GM21529 (cell line): ENCODE measurements around the gene L3MBTL4.

ENCODE experiments used
- ATAC-seq: cut with Tn5 transposase; IDR thresholded peaks from one replicate; pipeline ENCODE4 v1.9.1; 2021; ENCODE audit not compliant: unreplicated experiment

Gene L3MBTL4

GRCh38 chr18:6255886-6256285 lies 158.8 kb downstream of the L3MBTL4 start:
- no peak for ATAC-seq

GRCh38 chr18:6255116-6255705 lies 159.5 kb downstream of the L3MBTL4 start:
- ATAC-seq: peak; percentile 53

GRCh38 chr18:6254456-6254855 lies 160.3 kb downstream of the L3MBTL4 start:
- no peak for ATAC-seq

- ATAC-seq: no peak
Observed at GRCh38 chr18:6251084-6251483, 163.6 kb downstream of the L3MBTL4 start.

- no peak for ATAC-seq
Observed at GRCh38 chr18:6249788-6250187, 164.9 kb downstream of the L3MBTL4 start.

GRCh38 chr18:6249170-6249569 lies 165.5 kb downstream of the L3MBTL4 start:
- peak; percentile 89 for ATAC-seq

GRCh38 chr18:6248017-6248416 lies 166.7 kb downstream of the L3MBTL4 start:
- no peak for ATAC-seq

GRCh38 chr18:6242004-6242403 lies 172.7 kb downstream of the L3MBTL4 start:
- ATAC-seq: no peak

- no peak for ATAC-seq
Observed at GRCh38 chr18:6239716-6240115, 175.0 kb downstream of the L3MBTL4 start.

- no peak for ATAC-seq
Observed at GRCh38 chr18:6236258-6236657, 178.5 kb downstream of the L3MBTL4 start.

GRCh38 chr18:6222271-6222670 lies 192.4 kb downstream of the L3MBTL4 start:
- no peak for ATAC-seq

GRCh38 chr18:6221602-6222014 lies 193.1 kb downstream of the L3MBTL4 start:
- no peak for ATAC-seq

GRCh38 chr18:6220129-6220528 lies 194.6 kb downstream of the L3MBTL4 start:
- ATAC-seq: no peak

- ATAC-seq: no peak
Observed at GRCh38 chr18:6219116-6219717, 195.5 kb downstream of the L3MBTL4 start.

GRCh38 chr18:6215888-6216287 lies 198.8 kb downstream of the L3MBTL4 start:
- no peak for ATAC-seq

- ATAC-seq: no peak
Observed at GRCh38 chr18:6211174-6211504, 203.6 kb downstream of the L3MBTL4 start.

GRCh38 chr18:6210349-6211173 lies 204.2 kb downstream of the L3MBTL4 start:
- no peak for ATAC-seq

- ATAC-seq: no peak
Observed at GRCh38 chr18:6207941-6208340, 206.8 kb downstream of the L3MBTL4 start.

- ATAC-seq: no peak
Observed at GRCh38 chr18:6207116-6207515, 207.6 kb downstream of the L3MBTL4 start.

GRCh38 chr18:6205706-6206105 lies 209.0 kb downstream of the L3MBTL4 start:
- no peak for ATAC-seq

GRCh38 chr18:6204476-6204875 lies 210.2 kb downstream of the L3MBTL4 start:
- no peak for ATAC-seq

- ATAC-seq: no peak
Observed at GRCh38 chr18:6203791-6204190, 210.9 kb downstream of the L3MBTL4 start.
